GM12874 (cell line): ENCODE results near the gene PHACTR1.
A peak's percentile ranks its signal among the peaks of the same experiment; 100 is the strongest.

Experiments
- TF ChIP-seq, protein P1 (sequence below): IDR thresholded peaks from 2 replicates; pipeline ENCODE4 v1.5.1; 2011; ENCODE audit warnings: low read depth, mild to moderate bottlenecking, control low read depth, low read length, moderate library complexity; ENCODE audit not compliant: insufficient read depth

The PHACTR1 gene

DNA sequence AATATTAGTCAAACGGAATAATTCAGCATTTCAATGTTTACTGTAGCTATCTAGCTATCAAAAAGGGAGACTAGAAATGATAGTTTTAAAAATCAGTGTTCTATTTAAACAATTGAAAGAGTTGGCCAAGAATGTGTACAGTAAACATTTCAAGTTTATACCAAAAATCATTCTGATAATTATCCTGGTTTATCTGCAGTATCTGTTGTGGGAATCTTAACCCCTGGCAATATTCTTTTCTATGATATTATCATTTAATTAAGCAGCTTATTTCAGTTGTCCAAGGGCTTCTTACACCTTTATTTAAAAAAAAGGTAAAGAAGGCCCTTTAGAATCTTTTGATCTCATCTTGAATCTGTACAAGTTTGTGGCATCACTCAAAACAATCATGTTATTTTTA is 125.1 kb downstream of the PHACTR1 start:
- TF ChIP-seq, protein P1, sequence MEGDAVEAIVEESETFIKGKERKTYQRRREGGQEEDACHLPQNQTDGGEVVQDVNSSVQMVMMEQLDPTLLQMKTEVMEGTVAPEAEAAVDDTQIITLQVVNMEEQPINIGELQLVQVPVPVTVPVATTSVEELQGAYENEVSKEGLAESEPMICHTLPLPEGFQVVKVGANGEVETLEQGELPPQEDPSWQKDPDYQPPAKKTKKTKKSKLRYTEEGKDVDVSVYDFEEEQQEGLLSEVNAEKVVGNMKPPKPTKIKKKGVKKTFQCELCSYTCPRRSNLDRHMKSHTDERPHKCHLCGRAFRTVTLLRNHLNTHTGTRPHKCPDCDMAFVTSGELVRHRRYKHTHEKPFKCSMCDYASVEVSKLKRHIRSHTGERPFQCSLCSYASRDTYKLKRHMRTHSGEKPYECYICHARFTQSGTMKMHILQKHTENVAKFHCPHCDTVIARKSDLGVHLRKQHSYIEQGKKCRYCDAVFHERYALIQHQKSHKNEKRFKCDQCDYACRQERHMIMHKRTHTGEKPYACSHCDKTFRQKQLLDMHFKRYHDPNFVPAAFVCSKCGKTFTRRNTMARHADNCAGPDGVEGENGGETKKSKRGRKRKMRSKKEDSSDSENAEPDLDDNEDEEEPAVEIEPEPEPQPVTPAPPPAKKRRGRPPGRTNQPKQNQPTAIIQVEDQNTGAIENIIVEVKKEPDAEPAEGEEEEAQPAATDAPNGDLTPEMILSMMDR = no peak

DNA sequence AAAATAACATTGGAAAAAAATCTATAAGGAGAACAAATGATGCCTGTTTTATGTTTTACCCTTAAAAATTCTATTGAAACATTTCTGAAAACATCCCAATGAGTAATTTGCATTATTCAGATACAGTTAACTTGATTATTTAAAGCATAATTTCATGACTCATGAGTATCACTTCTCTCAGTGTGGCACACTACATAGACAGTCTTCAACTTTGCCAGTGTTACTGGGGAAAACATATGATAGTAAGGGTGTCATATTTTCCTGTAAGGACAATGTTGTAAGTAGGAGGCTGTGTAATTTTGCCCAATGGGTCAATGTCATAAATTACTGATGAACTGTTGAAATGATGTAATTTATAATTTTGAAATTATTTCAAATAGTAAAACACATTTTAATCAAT is 125.5 kb downstream of the PHACTR1 start:
- TF ChIP-seq, protein P1 = no peak

DNA sequence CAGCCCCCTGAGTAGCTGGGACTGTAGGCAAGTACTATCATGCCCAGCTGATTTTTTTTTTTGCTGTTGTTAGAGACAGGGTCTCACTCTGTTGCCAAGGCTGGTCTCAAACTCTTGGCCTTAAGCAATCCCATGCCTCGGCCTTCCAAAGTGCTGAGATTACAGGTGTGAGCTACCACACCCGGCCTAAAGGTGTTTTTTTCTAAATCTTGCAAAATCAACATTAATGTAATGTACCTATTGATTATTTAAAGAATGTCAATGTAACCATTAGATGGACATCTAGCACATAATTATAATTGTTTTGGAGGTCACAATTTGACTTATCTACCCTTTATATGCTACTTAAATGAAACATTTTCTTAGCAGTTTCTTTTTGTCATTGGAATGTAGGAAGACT is 126.1 kb downstream of the PHACTR1 start:
- TF ChIP-seq, protein P1 = no peak

DNA sequence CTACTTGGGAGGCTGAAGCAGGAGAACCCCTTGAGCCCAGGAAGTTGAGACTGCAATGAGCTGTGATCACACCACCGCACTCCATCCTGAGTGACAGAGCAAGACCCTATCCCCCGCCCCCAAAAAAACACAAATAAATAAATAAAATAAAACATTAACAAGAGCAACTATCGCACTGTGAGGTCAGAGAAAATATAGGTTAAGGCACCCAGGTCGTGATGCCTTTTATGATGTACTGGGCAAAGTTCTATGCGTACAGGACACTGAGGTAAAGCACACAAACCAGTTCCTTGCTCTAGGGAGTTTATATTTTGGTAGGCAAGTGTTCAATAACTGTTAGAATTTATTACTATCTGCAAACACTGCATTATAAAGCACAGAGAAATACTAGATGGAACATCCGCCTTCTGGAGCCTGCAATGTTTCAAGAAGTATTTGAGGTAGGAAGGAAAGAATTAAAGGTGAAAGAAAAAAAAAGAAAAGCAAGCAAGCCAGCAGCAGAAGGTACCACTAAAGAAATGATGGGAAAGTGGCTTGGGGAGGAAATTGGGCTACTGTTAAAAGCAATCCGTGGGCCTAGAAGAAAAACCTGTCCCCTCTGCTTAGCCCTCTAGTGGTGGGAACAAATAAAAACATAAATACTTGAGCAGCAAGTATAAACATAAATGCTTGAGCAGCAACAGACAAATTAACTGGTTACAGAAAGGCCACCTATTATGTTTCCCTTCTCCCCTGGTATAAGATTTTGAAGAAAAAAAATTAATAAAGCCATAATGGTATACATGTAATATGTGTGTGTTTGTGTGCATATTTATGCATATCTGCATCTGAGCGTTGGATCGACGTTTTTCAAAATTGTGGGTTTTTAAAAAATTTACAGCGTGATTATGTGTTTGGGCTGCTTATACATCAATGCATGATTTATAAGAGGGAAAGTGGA is 128.0 kb downstream of the PHACTR1 start:
- TF ChIP-seq, protein P1 = peak; percentile 68

DNA sequence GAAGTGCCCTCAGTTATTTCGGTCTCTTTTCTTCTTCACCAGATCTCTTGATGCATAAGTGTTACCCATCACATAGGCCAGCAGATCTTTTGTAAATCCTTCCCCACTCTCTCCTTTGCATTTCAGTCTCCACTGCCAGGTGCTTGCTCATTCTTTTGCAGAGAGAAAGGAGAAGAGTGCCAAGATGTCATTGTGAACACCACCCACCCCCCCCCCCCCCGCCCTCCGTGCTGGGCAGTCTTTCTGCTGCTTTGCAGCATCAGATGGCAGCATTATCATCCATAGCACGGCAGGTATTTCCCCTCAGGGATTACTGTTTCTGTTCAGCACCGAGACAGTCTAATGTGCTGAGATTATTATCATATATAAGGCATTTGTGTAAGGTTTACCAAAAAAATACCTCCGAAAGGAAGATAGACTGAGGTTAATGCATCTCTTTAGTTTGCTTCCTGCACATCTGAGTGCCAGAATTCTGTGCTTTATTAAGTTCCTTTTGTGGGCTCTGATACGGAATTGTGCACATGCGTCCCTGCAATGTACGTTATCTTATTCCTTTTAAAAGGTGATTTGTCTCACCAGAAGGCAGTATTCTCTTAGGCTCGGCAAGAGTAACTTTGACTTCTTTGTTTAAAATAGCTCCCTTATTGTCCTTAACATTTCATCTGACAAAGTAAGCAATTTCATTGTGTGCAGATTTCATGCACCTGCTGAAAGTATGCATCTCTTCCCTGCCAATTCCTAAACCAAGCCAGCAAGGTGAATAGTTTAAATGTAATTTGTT is 128.8 kb downstream of the PHACTR1 start:
- TF ChIP-seq, protein P1 = no peak

DNA sequence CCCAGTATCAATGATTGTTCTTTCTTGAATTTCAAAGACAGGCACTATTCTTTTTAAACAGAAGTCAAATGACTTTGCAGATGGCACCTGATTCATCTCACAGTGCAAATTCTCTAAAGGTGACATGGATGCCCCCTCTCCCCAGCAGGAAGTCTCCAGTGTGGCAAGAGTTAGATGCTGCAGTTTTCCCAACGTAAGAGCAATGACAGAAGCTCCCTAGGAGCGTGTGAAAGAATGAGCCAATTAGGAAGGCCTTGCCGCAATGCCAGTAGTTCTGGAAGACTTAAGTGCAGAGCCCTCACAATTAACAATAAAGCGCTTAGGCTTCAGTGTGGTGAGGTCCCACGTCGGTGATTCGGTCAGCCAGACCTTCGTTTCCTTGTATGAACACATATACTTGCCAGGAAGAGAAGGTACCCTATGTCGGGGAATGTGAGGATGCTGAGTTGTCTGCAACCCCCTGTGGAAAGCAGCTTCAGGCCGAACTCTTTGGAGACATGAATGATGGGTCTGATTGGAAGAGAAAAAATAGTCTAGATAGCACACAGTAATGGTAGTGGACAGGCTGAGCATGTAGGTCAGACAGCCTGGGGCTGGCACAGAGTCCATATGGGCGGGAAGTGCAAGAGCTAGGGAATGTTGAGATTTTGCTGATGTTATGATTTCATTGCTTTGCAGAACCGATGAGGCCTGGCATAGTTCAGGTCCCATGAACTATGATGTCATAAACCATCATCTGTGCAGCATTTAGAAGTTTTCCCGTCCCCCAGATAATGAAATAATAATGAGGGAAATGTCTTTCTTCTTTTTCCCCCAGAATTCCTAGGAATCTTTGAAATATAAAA is 132.6 kb downstream of the PHACTR1 start:
- TF ChIP-seq, protein P1 = no peak
